ENCODE measurements around the gene PTPRR.

DNA sequence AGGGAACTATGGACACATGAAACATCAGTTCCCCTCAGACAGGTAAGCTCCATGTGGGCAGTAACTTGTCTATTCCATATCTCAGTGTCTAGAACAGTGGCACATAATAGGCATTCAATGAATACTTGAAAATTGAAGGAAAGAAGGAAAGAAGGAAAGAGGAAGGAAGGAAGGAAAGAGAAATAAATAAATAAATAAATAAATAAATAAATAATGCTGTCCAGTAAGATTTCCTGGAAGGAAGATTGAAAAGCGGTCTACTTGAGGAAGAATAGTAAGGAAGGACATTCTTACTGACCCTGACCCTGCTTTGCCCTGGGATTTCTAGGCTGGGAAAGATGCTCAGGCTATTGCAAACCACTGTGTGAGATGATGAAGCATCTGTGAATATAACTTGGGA lies 91.5 kb downstream of the PTPRR start:
- TF ChIP-seq, protein P1, sequence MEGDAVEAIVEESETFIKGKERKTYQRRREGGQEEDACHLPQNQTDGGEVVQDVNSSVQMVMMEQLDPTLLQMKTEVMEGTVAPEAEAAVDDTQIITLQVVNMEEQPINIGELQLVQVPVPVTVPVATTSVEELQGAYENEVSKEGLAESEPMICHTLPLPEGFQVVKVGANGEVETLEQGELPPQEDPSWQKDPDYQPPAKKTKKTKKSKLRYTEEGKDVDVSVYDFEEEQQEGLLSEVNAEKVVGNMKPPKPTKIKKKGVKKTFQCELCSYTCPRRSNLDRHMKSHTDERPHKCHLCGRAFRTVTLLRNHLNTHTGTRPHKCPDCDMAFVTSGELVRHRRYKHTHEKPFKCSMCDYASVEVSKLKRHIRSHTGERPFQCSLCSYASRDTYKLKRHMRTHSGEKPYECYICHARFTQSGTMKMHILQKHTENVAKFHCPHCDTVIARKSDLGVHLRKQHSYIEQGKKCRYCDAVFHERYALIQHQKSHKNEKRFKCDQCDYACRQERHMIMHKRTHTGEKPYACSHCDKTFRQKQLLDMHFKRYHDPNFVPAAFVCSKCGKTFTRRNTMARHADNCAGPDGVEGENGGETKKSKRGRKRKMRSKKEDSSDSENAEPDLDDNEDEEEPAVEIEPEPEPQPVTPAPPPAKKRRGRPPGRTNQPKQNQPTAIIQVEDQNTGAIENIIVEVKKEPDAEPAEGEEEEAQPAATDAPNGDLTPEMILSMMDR (IDR thresholded peaks at IDR 0.05), result no peak
- no peak for TF ChIP-seq POLR2A (IDR thresholded peaks at IDR 0.05)

All from body of pancreas (tissue), 4 donors.